Measurements from ENCODE around the gene SPTAN1.

The SPTAN1 gene

DNA sequence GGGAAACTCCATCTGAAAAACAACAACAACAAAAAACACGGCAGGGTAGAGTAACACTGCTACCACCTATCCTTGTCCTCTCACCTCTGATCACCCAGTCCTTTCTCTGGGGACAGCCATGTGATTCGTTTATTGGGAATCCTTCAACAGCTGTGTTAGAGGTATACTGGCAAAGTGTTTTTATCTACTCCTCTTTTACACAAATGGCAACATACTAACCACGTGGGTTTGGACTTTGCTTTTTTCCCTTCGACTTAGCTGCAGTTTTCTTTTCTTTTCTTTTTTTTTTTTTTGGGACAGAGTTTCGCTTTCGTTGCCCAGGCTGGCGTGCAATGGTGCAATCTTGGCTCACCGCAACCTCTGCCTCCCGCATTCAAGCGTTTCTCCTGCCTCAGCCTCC, 125.4 kb downstream of the SPTAN1 start:
- no peak for DNase-seq
